Measurements from ENCODE around the gene TMEM232.
"Not testable (repeated sequence)": the region's sequence is repeated elsewhere in the genome, so short reads cannot be mapped to it uniquely, and the experiment has no call there.

TMEM232 gene

DNA sequence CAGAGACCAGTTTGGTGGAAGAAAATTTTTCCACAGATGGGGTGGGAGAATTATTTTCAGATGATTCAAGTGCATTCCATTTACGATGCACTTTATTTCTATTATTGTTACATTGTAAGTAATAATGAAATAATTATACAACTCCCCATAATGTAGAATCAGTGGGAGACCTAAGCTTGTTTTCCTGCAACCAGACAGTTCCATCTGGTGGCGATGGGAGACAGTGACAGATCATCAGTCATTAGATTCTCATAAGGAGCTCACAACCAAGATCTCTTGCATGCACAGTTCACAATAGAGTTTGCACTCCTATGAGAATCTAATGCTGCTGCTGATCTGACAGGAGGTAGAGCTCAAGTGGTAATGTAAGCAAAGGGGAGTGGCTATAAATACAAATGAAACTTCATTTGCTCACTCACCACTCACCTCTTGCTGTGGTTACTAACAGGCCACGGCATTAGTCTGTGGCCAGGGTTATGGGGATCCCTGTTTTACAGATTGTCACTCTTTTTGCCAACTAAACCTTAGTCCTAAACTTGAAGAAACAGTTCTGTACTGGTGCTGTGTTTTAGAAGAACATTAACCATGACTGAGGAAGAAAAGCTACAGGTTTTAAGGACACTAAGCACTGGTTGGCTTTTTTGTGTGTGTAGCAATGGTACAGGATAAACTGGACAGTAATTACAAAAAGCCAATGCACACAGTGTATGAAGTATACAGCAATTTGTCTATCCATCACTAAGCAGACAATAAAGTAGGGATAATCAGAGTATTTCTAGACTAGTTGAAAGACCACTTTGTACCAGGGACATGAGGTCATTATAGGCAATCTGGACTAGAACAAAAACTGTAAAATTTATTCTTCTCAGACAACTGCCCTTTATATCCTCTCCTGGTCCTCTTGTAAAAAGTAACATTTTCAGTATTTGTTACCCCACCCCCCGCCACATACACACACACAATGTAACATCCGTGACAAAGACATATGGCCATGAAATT lies 9.9 kb downstream of the TMEM232 start:
- DNase-seq (ENCODE audit: low read depth in 2 of 2, low spot score in 1 of 2), result no peak

DNA sequence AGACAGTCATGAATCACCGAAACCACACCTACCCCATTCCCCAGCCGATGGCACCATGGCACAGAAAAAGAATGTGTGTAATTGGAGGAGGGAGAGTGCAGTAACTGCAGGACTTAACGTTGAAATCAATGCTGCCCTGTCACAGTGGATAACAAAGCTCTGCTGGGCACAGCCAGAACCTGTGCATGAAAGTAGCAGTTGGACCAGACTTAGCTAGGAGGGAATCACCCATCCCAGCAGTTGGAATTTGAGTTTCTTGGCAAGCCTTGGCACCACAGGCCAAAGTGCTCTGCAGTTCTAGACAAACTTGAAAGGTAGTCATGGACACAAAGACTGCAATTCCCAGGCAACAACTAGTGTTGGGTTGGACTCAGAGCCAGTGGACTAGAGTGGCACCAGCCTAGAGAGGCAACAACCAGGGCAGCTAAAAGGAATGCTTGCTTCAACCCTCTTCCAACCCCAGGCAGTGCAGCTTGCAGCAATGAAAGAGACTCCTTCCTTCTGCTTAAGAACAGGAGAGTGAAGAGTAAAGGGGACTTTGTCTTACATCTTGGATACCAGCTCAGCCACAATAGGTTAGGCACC lies 19.1 kb downstream of the TMEM232 start:
- no peak for DNase-seq (ENCODE audit: low read depth in 2 of 2, low spot score in 1 of 2)

GRCh38 chr5:110705349-110705748 lies 21.1 kb downstream of the TMEM232 start:
- DNase-seq (ENCODE audit: low read depth in 2 of 2, low spot score in 1 of 2), result no peak

- no peak for DNase-seq (ENCODE audit: low read depth in 2 of 2, low spot score in 1 of 2)
These were observed 23.0 kb downstream of the TMEM232 start for GRCh38 chr5:110703481-110703880.

- DNase-seq (ENCODE audit: low read depth in 2 of 2, low spot score in 1 of 2), result no peak
These were observed 23.8 kb downstream of the TMEM232 start for GRCh38 chr5:110702704-110703103.

DNA sequence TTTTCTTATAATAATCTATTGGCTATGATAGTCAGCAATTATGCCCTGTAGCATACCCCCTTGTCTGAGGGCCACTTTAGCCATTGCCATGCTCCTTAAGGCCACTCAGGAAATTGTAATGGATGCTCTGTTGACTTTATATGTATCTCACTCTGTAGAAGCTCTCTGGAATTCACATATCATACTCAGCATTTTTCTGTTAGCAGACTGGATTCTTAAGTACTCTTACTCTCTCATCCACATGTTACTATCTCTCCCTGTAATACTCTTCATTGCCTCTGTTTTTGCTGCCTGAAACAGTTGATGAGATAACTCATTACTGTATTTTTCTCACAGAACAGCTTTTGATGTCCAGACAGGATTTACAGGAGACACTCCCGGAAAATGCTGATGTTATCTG lies 24.2 kb downstream of the TMEM232 start:
- DNase-seq (ENCODE audit: low read depth in 2 of 2, low spot score in 1 of 2), result no peak

- not testable (repeated sequence) for DNase-seq (ENCODE audit: low read depth in 2 of 2, low spot score in 1 of 2)
These were observed 33.8 kb downstream of the TMEM232 start for GRCh38 chr5:110692669-110693068.

DNA sequence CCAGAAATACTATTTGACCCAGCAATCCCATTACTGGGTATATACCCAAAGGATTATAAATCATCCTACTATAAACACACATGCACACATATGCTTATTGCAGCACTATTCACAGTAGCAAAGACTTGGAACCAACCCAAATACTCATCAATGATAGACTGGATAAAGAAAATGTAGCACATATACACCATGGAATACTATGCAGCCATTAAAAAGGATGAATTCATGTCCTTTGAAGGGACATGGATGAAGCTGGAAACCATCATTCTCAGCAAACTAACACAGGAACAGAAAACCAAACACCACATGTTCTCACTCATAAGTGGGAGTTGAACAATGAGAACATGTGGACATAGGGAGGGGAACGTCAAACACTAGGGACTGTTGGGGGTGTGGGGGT lies 35.9 kb downstream of the TMEM232 start:
- DNase-seq (ENCODE audit: low read depth in 2 of 2, low spot score in 1 of 2), result not testable (repeated sequence)

DNA sequence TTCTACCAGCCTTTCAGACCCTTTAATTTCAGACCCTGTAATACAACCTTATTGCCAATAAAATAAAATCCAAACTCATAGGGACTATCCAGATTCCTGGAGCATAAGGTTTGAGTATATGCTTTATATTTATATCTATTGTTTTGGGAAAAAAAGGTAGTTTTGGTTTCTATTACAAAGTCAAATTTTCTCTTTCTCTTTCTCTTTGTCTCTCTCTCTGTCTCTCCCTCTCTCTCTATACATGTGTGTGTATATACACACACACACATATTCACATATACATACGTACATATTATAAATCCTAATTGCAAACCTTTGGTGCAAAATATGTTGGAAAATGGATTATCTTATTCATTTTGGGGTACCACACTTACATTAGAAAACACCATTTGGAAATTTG lies 39.0 kb downstream of the TMEM232 start:
- DNase-seq (ENCODE audit: low read depth in 2 of 2, low spot score in 1 of 2), result no peak

DNA sequence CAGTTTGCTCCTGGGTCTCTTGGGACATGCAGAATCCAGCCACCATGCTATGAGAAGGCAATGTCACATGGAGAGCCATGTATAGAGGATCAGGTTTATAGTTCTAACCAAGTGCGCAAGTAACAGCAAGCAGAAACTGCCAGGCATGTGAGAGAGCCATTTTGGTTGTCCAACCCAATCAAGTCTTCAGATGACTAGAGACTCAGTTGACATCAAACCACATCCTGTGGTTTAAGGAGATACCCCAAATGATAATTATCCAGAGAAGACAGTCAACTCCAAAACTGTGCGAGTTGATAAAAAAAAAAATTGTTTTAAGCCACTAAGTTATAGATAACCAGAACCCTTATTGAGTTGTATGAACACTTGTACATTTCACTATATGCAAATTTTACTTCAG lies 40.2 kb downstream of the TMEM232 start:
- DNase-seq (ENCODE audit: low read depth in 2 of 2, low spot score in 1 of 2), result no peak

- DNase-seq (ENCODE audit: low read depth in 2 of 2, low spot score in 1 of 2), result no peak
These were observed 44.5 kb downstream of the TMEM232 start for GRCh38 chr5:110681953-110682352.

DNA sequence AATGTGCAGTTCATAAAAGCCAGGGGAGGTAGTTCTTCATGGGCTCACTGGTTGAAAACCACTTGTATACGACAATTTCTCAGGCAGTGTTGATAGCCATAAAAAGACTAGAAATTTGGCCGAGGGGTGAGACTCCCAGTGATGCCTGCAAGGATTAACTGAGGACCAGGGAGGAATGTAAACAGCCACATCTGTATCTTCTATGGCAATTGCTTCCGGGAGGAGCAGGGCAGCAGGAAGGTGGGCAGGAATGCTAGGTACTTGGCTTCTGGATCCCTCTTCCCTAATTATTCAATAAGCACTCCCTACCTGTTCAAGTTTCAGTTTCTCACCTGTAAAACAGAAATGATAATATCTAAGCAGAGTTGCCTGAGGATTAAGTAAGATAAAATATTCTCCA lies 45.4 kb downstream of the TMEM232 start:
- no peak for DNase-seq (ENCODE audit: low read depth in 2 of 2, low spot score in 1 of 2)

DNA sequence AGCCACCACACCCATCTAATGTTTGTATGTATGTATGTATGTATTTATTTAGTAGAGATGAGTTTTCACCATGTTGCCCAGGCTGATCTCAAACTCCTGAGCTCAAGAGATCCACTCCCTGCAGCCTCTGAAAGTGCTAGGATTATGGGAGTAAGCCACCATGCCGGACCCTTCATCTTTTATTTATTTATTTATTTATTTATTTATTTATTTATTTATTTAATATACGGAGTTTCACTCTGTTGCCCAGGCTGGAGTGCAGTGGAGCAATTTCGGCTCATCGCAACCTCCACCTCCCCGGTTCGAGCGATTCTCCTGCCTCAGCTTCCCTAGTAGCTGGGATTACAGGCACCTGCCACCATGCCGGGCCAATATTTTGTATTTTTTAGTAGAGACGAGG lies 49.9 kb downstream of the TMEM232 start:
- DNase-seq (ENCODE audit: low read depth in 2 of 2, low spot score in 1 of 2), result not testable (repeated sequence)

- no peak for DNase-seq (ENCODE audit: low read depth in 2 of 2, low spot score in 1 of 2)
These were observed 61.2 kb downstream of the TMEM232 start for GRCh38 chr5:110665184-110665726.

DNA sequence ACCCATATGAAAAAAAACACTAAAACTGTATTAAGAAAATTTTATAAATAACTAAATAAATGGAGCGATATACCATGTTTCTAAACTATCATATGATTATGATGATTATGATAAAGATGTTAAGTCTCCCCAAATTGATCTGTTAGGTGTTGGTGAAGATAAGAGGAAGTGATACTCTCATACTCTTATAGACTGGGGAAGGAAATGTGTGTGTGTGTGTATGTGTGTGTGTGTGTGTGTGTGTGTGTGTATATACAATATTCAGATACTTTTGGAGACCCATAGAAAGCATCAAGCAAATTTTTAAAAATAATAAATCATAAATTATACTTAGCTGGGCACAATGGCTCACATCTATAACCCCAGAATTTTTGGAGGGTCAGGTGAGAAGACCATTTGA lies 62.9 kb downstream of the TMEM232 start:
- no peak for DNase-seq (ENCODE audit: low read depth in 2 of 2, low spot score in 1 of 2)

- DNase-seq (ENCODE audit: low read depth in 2 of 2, low spot score in 1 of 2), result no peak
These were observed 68.5 kb downstream of the TMEM232 start for GRCh38 chr5:110658006-110658405.

GRCh38 chr5:110653231-110653970 lies 73.1 kb downstream of the TMEM232 start:
- no peak for DNase-seq (ENCODE audit: low read depth in 2 of 2, low spot score in 1 of 2)

DNA sequence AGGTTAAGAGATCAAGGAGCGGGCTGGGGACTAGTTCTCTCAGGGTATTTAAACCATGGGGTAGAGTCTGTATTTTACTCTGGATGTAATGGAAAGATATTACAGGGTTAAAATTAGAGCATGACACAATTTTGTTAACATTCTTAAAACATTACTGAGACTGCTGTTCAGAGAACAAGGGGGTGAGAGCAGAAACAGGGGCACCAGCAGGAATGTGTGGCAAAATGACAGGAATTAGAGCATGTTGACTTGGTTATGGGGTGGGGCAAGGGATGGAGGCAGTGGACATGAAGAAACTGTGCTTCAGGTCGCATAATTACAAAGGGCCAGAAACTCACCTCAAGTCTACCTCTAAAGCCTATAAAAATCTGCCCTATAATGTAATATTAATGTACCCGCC lies 75.0 kb downstream of the TMEM232 start:
- DNase-seq (ENCODE audit: low read depth in 2 of 2, low spot score in 1 of 2), result no peak

DNA sequence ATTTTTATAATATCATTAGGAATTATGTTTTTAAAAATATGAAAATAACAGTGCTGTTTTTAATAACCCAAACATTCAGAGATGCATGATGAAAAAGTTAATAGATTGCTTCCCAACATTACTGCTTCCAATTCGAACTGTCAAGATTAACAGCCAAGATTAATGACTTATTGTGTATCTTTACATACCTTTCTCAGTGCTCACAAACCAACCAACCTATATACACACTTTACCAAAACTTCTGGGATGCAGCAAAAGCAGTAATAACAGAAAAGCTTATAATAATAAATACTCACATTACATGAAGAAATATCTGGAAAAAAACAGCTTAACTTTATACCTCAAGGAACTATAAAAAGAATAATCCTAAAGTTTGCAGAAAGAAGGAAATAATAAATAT lies 82.1 kb downstream of the TMEM232 start:
- no peak for DNase-seq (ENCODE audit: low read depth in 2 of 2, low spot score in 1 of 2)

- DNase-seq (ENCODE audit: low read depth in 2 of 2, low spot score in 1 of 2), result no peak
These were observed 87.2 kb downstream of the TMEM232 start for GRCh38 chr5:110638970-110639902.

Data from stimulated activated CD8-positive, alpha-beta memory T cell treated with anti-CD3 and anti-CD28 coated beads, Interleukin-4, amount 100 ng/mL, for 4 hours (primary cell).